Kasumi-1 (cell line): ENCODE results near the gene RHBG.

Experiments used
- DNase-seq, 2 experiments: peaks; one replicate each; lab custom pipeline; 2025; lab: John Stamatoyannopoulos, UW

Gene RHBG

GRCh38 chr1:156425943-156426342, 56.9 kb downstream of the RHBG start:
- DNase-seq, result no peak

- DNase-seq, result no peak
These were observed 58.9 kb downstream of the RHBG start for GRCh38 chr1:156427957-156428356.

GRCh38 chr1:156428746-156429288, 59.8 kb downstream of the RHBG start:
- DNase-seq, result no peak

- DNase-seq, result no peak
These were observed 60.5 kb downstream of the RHBG start for GRCh38 chr1:156429313-156430060.

GRCh38 chr1:156430303-156430702, 61.3 kb downstream of the RHBG start:
- no peak for DNase-seq

GRCh38 chr1:156430866-156431265, 61.9 kb downstream of the RHBG start:
- DNase-seq, result no peak

- no peak for DNase-seq
These were observed 62.4 kb downstream of the RHBG start for GRCh38 chr1:156431366-156431765.

- DNase-seq, result no peak
These were observed 63.0 kb downstream of the RHBG start for GRCh38 chr1:156431769-156432668.

- DNase-seq, result no peak
These were observed 63.6 kb downstream of the RHBG start for GRCh38 chr1:156432669-156433018.

GRCh38 chr1:156433032-156433431, 64.0 kb downstream of the RHBG start:
- DNase-seq, result no peak

- DNase-seq, result no peak
These were observed 64.6 kb downstream of the RHBG start for GRCh38 chr1:156433602-156434001.
